Brain microvascular endothelial cell (primary cell): ENCODE data around the gene EME2.

ENCODE experiments used
- DNase-seq: peaks from one replicate; pipeline ENCODE4 v3.0.0-alpha.2; 2020
- H3K27ac ChIP-seq: fragments of 250-450 bp; sonication (Bioruptor Pico); 2 replicates; pipeline ENCODE4 v1.5.1; 2020; ENCODE audit warnings: mild to moderate bottlenecking, moderate library complexity
- H3K27me3 ChIP-seq: fragments of 250-450 bp; sonication (Bioruptor Pico); replicated peaks from 2 replicates; pipeline ENCODE4 v1.5.1; 2020; ENCODE audit warnings: mild to moderate bottlenecking
- H3K36me3 ChIP-seq: fragments of 250-450 bp; sonication (Bioruptor Pico); replicated peaks from 2 replicates; pipeline ENCODE4 v1.5.1; 2020; ENCODE audit warnings: mild to moderate bottlenecking
- H3K4me3 ChIP-seq: 2 replicates; pipeline ENCODE4 v1.5.1; 2011; ENCODE audit warnings: low read depth, mild to moderate bottlenecking, control low read depth, low read length, moderate library complexity
- in situ Hi-C: cut with HindIII; loops from 2 replicates; pipeline ENCODE4 v1.10.0; 2017; ENCODE audit warnings: low sequenced_read_pairs, low pct_ligation_motif_present
- TF ChIP-seq, protein P1 (sequence below): IDR thresholded peaks from 2 replicates; pipeline ENCODE4 v1.5.1; 2011; ENCODE audit warnings: low read depth, mild to moderate bottlenecking, moderate library complexity, low read length, control low read depth, inconsistent platforms; ENCODE audit errors: missing control alignments

The EME2 gene

DNA sequence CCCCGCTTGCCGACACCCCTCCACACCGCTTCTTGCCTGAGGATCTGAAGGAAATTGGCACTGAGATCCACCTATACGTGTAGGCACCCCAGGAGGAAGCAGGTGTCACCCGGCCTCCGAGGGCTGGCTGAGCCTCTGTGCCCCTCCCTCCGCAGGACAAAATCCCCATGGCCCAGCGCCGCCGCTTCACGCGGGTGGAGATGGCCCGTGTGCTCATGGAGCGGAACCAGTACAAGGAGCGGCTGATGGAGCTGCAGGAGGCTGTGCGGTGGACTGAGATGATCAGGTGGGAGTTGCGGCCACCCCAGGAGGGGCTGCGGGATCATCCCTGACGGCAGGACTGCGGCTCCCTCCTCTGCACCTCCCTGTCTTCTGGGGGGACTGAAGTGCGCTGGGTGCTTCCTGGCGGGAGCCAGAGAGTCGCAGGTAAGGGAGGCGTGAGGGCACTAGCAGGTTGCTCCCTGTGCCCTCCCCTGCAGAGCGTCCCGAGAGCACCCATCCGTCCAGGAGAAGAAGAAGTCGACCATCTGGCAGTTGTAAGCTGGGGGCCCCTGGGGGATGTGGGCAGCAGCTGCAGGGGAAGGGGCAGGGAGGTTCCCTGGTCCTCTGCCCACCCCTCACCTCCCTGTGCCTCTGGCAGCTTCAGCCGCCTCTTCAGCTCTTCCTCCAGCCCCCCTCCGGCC lies 10.3 kb upstream of the EME2 start:
- in situ Hi-C loops: no loop called here
- no peak for DNase-seq
- TF ChIP-seq, protein P1, sequence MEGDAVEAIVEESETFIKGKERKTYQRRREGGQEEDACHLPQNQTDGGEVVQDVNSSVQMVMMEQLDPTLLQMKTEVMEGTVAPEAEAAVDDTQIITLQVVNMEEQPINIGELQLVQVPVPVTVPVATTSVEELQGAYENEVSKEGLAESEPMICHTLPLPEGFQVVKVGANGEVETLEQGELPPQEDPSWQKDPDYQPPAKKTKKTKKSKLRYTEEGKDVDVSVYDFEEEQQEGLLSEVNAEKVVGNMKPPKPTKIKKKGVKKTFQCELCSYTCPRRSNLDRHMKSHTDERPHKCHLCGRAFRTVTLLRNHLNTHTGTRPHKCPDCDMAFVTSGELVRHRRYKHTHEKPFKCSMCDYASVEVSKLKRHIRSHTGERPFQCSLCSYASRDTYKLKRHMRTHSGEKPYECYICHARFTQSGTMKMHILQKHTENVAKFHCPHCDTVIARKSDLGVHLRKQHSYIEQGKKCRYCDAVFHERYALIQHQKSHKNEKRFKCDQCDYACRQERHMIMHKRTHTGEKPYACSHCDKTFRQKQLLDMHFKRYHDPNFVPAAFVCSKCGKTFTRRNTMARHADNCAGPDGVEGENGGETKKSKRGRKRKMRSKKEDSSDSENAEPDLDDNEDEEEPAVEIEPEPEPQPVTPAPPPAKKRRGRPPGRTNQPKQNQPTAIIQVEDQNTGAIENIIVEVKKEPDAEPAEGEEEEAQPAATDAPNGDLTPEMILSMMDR: no peak
- Histone ChIP-seq H3K27ac (no peak overlapping the region), H3K36me3 (peaks cover 80% of the 10 kb centered on the region), H3K27me3 (no peaks in the 10 kb centered on the region), H3K4me3 (no peak overlapping the region)

DNA sequence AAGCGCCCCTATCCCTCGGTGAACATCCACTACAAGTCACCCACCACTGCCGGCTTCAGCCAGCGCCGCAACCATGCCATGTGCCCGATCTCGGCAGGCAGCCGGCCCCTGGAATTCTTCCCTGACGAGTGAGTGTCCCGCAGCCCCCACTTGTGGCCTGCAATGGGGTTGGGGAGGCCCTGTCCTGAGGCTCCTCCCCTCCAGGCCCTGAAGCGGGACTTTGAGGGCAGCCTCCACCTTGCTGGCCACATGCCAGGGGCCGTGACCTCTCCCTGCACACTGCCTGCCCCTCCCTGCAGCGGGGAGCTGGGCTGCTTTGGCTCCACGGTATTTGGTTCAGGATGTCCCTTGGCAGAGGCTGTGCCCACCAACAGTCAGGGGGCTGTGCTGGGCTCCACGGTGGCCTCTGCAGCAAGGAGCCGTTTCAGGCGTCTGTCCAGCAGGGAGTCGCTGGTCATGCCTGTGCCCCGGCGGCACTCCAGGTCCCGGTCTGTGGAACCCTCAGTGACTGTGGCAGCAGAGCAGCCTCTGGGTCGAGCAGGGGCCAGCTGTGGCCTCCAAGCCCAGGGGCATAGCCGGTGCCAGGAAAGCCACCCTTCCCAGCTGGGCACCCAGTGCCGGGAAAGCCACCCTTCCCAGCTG lies 9.6 kb upstream of the EME2 start:
- in situ Hi-C loops: no loop called here
- Histone ChIP-seq H3K36me3 (peaks cover 80% of the 10 kb centered on the region), H3K27me3 (no peaks in the 10 kb centered on the region), H3K4me3 (no peak overlapping the region), H3K27ac (no peak overlapping the region)
- no peak for DNase-seq
- TF ChIP-seq, protein P1: no peak

DNA sequence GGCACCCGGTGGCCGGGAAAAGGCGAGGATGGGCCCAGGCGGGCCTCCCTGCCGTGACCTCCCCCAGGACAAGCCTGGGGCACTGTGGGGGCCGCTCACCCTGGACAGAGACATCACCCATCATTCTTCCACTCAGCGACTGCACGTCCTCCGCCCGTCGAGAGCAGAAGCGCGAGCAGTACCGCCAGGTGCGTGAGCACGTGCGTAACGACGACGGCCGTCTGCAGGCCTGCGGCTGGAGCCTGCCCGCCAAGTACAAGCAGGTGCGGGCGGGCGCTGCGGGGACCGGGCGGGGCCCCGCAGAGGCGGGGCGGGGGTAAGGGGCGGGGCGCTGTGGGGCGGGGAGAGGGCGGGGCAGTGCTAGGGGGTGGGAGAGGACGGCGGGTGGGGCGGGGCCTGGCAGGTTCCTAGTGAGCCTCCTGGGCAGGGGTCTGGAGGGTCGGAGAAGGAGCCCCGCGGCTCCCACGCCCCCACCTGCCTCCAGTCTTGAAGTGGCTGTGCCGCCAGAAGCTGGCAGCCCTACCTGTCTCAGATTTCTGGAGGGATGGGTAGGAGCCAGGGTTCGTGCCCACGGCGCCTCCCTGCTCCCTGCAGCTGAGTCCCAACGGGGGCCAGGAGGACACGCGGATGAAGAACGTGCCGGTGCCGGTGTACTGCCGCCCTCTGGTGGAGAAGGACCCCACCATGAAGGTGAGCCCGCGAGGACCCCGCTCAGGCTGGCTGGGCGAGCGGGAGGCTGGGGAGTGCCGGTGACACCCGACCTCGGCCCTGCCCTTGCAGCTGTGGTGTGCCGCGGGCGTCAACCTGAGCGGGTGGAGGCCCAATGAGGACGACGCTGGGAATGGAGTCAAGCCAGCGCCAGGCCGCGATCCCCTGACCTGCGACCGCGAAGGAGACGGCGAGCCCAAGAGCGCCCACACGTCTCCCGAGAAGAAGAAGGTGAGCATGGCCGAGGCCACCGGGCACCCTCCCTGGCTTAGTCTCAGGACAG lies 8.8 kb upstream of the EME2 start:
- Histone ChIP-seq H3K27me3 (no peaks in the 10 kb centered on the region), H3K4me3 (no peak overlapping the region), H3K27ac (no peak overlapping the region), H3K36me3 (peaks cover 80% of the 10 kb centered on the region)
- in situ Hi-C loops: no loop called here
- no peak for DNase-seq
- TF ChIP-seq, protein P1: peak; percentile 76

DNA sequence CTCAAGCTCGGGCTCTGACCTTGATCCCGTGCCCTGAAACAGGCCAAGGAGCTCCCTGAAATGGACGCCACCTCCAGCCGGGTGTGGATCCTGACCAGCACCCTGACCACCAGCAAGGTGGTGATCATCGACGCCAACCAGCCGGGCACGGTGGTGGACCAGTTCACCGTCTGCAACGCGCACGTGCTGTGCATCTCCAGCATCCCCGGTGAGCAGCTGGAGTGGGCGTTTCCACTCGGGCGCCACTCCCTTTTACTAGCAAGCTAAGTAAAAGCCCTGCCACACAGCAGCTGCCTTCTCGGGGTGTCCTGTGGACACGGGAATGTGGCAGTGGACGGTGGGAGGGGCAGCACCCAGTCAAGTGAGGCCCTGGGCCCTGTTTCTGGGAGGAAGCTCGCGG lies 7.6 kb upstream of the EME2 start:
- in situ Hi-C loops: no loop called here
- no peak overlapping the region for H3K27ac ChIP-seq

DNA sequence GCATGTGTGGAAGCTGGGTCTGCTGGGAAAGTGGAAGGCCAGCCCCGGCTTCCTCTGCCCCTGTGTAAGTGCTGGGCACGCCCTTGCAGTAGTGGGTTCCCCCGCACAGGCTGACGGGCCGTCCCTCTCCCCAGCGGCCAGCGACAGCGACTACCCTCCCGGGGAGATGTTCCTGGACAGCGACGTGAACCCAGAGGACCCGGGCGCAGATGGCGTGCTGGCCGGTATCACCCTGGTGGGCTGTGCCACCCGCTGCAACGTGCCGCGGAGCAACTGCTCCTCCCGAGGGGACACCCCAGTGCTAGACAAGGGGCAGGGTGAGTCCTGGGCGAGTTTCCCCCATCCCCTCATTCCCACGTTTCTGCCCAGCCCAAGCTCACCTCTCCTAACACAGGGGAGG lies 6.8 kb upstream of the EME2 start:
- Histone ChIP-seq H3K4me3 (no peak overlapping the region), H3K27ac (no peak overlapping the region), H3K27me3 (no peaks in the 10 kb centered on the region), H3K36me3 (peaks cover 80% of the 10 kb centered on the region)
- in situ Hi-C loops: no loop called here
- TF ChIP-seq, protein P1: no peak
- DNase-seq: no peak

More for the DNA sequence above, 7.6 kb upstream of the EME2 start:
- TF ChIP-seq, protein P1: no peak
- Histone ChIP-seq H3K36me3 (peaks cover 83% of the 10 kb centered on the region), H3K4me3 (no peak overlapping the region), H3K27me3 (no peaks in the 10 kb centered on the region)
- DNase-seq: no peak
